HG02763 (cell line): Measurements from ENCODE around the gene URB2.
A peak's percentile ranks its signal among the peaks of the same experiment; 100 is the strongest.
"Not testable (repeated sequence)": the region's sequence is repeated elsewhere in the genome, so short reads cannot be mapped to it uniquely, and the experiment has no call there.

Experiments used
- ATAC-seq: cut with Tn5 transposase; IDR thresholded peaks from one replicate; pipeline ENCODE4 v1.9.1; 2021; ENCODE audit warnings: mild to moderate bottlenecking, moderate library complexity; ENCODE audit not compliant: unreplicated experiment

Gene URB2

GRCh38 chr1:229689904-229690303 is 63.9 kb downstream of the URB2 start:
- ATAC-seq: no peak

DNA sequence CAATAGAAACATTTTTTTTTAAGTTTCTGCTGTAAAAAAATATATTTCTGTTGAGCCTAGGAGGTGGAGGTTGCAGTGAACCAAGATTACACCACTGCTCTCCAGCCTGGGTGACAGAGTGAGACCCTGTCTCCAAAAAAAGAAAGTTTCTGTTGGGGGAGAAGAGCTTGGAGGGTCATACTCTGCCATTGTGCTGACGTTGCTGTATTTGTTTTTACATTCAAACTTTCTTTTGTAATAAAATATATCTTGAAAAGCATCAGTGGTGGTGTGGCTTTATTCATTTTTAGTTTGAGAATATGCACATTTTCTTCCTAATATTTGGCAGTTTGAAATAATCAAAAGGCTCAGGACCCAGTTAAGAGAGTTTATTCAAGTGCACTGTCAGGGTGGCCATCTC is 64.6 kb downstream of the URB2 start:
- ATAC-seq: no peak

GRCh38 chr1:229691362-229691761 is 65.3 kb downstream of the URB2 start:
- ATAC-seq: no peak

DNA sequence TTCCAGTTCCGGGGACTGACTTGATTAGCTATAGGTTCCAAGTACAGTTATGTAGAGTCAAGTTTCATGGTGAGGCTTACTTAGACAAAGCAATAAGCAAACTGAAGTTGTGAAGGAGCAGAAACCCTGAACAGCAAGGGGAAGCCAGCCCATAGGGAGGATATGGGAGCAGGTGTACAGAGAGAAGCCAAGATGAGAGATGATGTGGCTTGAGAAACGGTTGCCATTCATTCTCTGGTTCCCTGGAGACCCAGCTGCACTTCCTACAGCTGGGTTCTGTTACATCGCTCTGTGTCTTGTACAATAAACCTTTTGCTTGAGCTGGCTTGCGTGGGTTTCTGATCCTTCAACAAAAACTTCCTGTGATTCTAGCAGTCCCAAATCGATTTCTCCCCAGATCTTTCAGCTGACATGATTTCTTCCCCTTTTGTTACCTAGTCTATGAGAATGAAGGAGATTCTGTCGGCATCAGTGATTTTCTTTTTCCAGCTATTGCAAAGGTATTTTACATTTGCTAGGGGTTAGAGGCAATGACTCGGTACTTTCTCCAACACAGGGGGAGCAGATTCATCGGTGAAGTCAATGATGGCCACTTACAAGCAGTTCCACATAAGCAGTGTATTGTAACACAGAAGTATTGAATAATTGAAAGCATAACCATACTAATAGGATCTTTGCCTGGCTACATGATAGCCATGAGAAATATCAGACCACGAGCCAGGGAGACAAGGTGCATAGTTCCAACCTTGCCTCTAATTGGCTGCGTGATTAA is 67.3 kb downstream of the URB2 start:
- peak; percentile 43 for ATAC-seq

DNA sequence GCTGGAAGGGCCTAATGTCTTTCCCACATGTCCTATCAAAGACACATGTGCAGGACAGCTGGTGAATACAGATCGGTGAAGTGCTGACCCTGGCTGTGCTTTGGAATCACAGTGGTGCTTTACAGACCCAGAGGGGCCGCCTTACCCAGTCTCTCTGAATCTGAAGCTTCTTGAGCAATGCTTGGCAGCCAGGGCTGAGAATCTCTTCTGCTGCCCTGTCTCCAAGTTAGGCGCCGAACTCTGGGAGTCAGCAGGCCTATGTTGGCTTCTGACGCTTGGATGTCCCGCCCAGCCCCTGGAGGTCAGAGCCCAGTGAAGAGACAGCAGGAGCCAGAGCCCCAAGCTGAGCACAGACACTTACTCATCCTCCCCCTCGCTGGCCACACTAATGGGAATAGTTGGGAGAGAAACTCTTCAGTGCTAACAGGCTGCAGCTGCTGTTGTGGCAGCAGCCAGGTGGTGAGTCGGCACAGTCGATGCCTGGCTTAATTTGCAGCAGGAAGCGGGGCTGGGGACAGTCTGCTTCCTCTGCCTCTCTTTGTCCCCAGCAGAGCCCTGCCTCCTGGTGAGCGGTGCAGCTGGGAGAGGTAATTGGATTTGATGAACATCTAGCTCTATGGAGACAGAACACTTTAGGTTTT is 68.1 kb downstream of the URB2 start:
- no peak for ATAC-seq

DNA sequence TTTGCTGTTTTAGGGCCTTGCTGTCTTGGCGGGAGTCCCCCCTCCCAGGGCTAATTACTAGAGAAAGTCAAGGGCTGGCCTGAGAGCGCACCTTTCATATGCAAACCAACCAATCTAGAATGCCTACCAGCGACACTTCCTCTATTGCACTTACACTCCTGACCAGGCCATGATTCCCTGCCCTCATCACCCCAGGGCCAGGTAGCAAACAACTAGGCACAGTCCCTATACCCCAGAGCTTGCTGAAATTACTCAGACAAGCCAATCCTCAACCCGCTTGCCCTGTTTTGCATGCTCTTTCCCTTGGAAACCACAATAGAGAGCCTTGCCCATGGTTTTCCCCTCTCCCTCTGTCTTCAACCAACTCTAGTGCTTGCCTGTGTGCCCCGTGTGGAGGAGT is 70.3 kb downstream of the URB2 start:
- no peak for ATAC-seq

DNA sequence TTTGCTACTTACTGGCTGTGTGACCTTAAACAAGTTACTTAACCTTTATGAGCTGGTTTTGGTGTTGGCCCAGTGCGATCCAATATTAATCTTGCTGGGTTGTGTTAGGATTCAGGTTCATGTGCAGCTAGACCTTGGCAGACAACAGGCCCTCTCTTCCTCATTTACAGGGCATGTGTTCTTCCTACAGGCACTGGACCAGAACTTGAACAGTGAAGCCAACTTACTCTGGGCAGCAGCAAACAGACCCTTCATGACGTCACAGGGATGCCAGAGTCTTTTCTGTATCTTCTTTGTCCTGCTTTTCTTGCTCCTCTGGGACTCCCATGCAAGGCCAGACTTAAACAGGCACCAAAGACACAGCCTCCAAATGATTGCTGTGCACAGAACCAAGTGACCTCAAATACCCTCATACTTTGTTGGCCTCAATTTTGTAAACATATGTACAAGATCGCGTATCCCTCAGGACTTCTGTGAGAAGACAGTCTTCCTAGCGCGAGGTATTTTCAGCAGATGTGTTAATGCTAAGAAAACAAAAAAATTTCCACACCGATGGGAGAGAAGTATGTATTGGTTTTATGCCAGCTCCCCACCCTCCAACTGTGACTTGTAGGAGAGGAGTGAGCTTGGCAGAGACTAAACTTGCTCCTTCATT is 73.7 kb downstream of the URB2 start:
- no peak for ATAC-seq

- ATAC-seq: no peak
Observed at GRCh38 chr1:229704157-229704556, 78.1 kb downstream of the URB2 start.

DNA sequence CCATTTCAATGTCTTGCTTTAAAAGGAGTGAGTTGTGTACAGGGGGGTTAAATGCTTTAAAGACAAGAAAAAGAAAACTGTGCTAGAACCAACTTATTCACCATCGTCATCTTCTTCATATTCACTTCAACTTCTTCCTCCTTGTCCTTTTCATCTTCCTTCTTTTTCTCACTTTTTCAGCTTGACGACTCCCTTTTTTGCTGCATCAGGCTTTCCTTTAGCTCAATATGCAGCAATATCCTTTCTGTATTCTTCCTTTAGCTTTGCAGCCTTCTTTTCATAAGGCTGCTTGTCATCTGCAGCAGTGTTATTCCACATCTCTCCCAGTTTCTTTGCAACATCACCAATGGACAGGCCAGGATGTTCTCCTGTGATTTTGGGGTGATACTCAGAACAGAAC is 79.1 kb downstream of the URB2 start:
- not testable (repeated sequence) for ATAC-seq

GRCh38 chr1:229707127-229707526 is 81.1 kb downstream of the URB2 start:
- not testable (repeated sequence) for ATAC-seq

- ATAC-seq: no peak
Observed at GRCh38 chr1:229709500-229710013, 83.5 kb downstream of the URB2 start.
